Prostate gland (tissue), 2 donors: ENCODE measurements around the gene TMA7. TPM values are rescaled to one million over a fixed set of nuclear protein-coding genes. Genes with fewer than 3 reads are reported as not detected.

Experiments
- total RNA-seq, 2 donors: library from RNA; depleted of rRNA; stranded (reverse); fragments of >200 nt; gene quantifications; one replicate each; pipeline ENCODE4 v1.1.0, GENCODE V29; 2016

The TMA7 gene
- total RNA-seq, 2 donors from 2014 or later: 310 to 446 TPM

Other genes with a start within 250 kb of the TMA7 start
- gene CAMP, start 216.8 kb upstream of the TMA7 start, total RNA-seq: 1 to 10 TPM in 1 of 2 donors, not detected in 1; 2.4 TPM
- 10 to 100 TPM; 21.2 to 28.3 TPM for gene ZNF589, start 199.2 kb upstream of the TMA7 start, total RNA-seq
- 10 to 100 TPM; 42.2 to 51.6 TPM for gene NME6, start 138.9 kb upstream of the TMA7 start, total RNA-seq
- gene SPINK8, start 106.6 kb upstream of the TMA7 start, total RNA-seq: 1 to 10 TPM in 1 of 2 donors, not detected in 1; 4.9 TPM
- under 1 TPM in 1 of 2 donors, not detected in 1; 0.68 TPM for gene FBXW12, start 68.0 kb upstream of the TMA7 start, total RNA-seq
- gene PLXNB1, start 10.2 kb upstream of the TMA7 start, total RNA-seq: 100 to 1,000 TPM; 115 to 182 TPM
- 10 to 100 TPM; 12.7 to 14.8 TPM for gene CCDC51, start 138 bp upstream of the TMA7 start, total RNA-seq
- 10 to 100 TPM in 1 of 2 donors, 1 to 10 TPM in 1; 7.7 to 16.5 TPM for gene ATRIP, start 6.5 kb downstream of the TMA7 start, total RNA-seq
- gene SHISA5, start 63.9 kb downstream of the TMA7 start, total RNA-seq: 100 to 1,000 TPM; 152 to 231 TPM
- gene PFKFB4, start 116.5 kb downstream of the TMA7 start, total RNA-seq: 10 to 100 TPM in 1 of 2 donors, 1 to 10 TPM in 1; 9.9 to 89.0 TPM
- 1 to 10 TPM in 1 of 2 donors, under 1 TPM in 1; 0.85 to 1.6 TPM for gene UCN2, start 123.5 kb downstream of the TMA7 start, total RNA-seq
- gene COL7A1, start 155.1 kb downstream of the TMA7 start, total RNA-seq: 10 to 100 TPM; 84.8 to 92.6 TPM
- 100 to 1,000 TPM; 239 to 251 TPM for gene UQCRC1, start 169.4 kb downstream of the TMA7 start, total RNA-seq
- 1 to 10 TPM in 1 of 2 donors, not detected in 1; 1.9 TPM for gene TMEM89, start 181.5 kb downstream of the TMA7 start, total RNA-seq
- 10 to 100 TPM; 18.4 to 30.0 TPM for gene SLC26A6, start 195.2 kb downstream of the TMA7 start, total RNA-seq
- gene CELSR3, start 222.6 kb downstream of the TMA7 start, total RNA-seq: 1 to 10 TPM in 1 of 2 donors, under 1 TPM in 1; 0.41 to 6.4 TPM
- gene NCKIPSD, start 245.7 kb downstream of the TMA7 start, total RNA-seq: 10 to 100 TPM; 32.9 to 83.3 TPM